GM21367 (cell line): ENCODE measurements around the gene INPP4A.

Experiments
- ATAC-seq: cut with Tn5 transposase; IDR thresholded peaks from one replicate; pipeline ENCODE4 v1.9.1; 2021; ENCODE audit not compliant: unreplicated experiment

The INPP4A gene

GRCh38 chr2:98558852-98559530, 114.3 kb downstream of the INPP4A start:
- no peak for ATAC-seq

- no peak for ATAC-seq
These were observed 114.9 kb downstream of the INPP4A start for GRCh38 chr2:98559581-98559980.

GRCh38 chr2:98560256-98560771, 115.7 kb downstream of the INPP4A start:
- no peak for ATAC-seq

- no peak for ATAC-seq
These were observed 116.4 kb downstream of the INPP4A start for GRCh38 chr2:98561018-98561417.

- no peak for ATAC-seq
These were observed 117.4 kb downstream of the INPP4A start for GRCh38 chr2:98561902-98562695.

- ATAC-seq, result no peak
These were observed 118.7 kb downstream of the INPP4A start for GRCh38 chr2:98563394-98563793.

GRCh38 chr2:98564541-98565132, 120.0 kb downstream of the INPP4A start:
- ATAC-seq, result no peak

GRCh38 chr2:98565286-98565860, 120.7 kb downstream of the INPP4A start:
- no peak for ATAC-seq

- no peak for ATAC-seq
These were observed 121.3 kb downstream of the INPP4A start for GRCh38 chr2:98565941-98566340.

GRCh38 chr2:98568161-98568956, 123.7 kb downstream of the INPP4A start:
- ATAC-seq, result no peak

- ATAC-seq, result no peak
These were observed 124.6 kb downstream of the INPP4A start for GRCh38 chr2:98569197-98569793.

- no peak for ATAC-seq
These were observed 125.3 kb downstream of the INPP4A start for GRCh38 chr2:98569915-98570314.

- ATAC-seq, result no peak
These were observed 125.7 kb downstream of the INPP4A start for GRCh38 chr2:98570356-98570755.

- no peak for ATAC-seq
These were observed 126.6 kb downstream of the INPP4A start for GRCh38 chr2:98571121-98571701.

- no peak for ATAC-seq
These were observed 127.1 kb downstream of the INPP4A start for GRCh38 chr2:98571796-98572195.

- ATAC-seq, result no peak
These were observed 127.6 kb downstream of the INPP4A start for GRCh38 chr2:98572211-98572610.

GRCh38 chr2:98572676-98573075, 128.0 kb downstream of the INPP4A start:
- no peak for ATAC-seq

- no peak for ATAC-seq
These were observed 128.8 kb downstream of the INPP4A start for GRCh38 chr2:98573426-98573825.

- ATAC-seq, result no peak
These were observed 132.1 kb downstream of the INPP4A start for GRCh38 chr2:98576666-98577312.
